ELF-1 (cell line): Measurements from ENCODE around the gene FHL1.
"Not testable (repeated sequence)": the region's sequence is repeated elsewhere in the genome, so short reads cannot be mapped to it uniquely, and the experiment has no call there.

Experiments
- DNase-seq: peaks from one replicate; pipeline ENCODE4 v3.0.0-alpha.2; 2016; ENCODE audit warnings: low read depth, low spot score

FHL1 gene

GRCh38 chrX:136209016-136209738 lies 61.8 kb downstream of the FHL1 start:
- DNase-seq, result peak; percentile 78

GRCh38 chrX:136209751-136210150 lies 62.4 kb downstream of the FHL1 start:
- DNase-seq, result no peak

GRCh38 chrX:136210243-136210642 lies 62.9 kb downstream of the FHL1 start:
- DNase-seq, result no peak

- no peak for DNase-seq
Measured at GRCh38 chrX:136210806-136211205, 63.5 kb downstream of the FHL1 start.

GRCh38 chrX:136211766-136212556 lies 64.6 kb downstream of the FHL1 start:
- peak; percentile 19 for DNase-seq

- no peak for DNase-seq
Measured at GRCh38 chrX:136212557-136213111, 65.3 kb downstream of the FHL1 start.

- DNase-seq, result peak; percentile 77
Measured at GRCh38 chrX:136214551-136214950, 67.2 kb downstream of the FHL1 start.

- DNase-seq, result no peak
Measured at GRCh38 chrX:136215559-136215958, 68.2 kb downstream of the FHL1 start.

GRCh38 chrX:136219893-136220292 lies 72.6 kb downstream of the FHL1 start:
- no peak for DNase-seq

GRCh38 chrX:136220540-136220939 lies 73.2 kb downstream of the FHL1 start:
- DNase-seq, result no peak

- no peak for DNase-seq
Measured at GRCh38 chrX:136220951-136221350, 73.6 kb downstream of the FHL1 start.

- no peak for DNase-seq
Measured at GRCh38 chrX:136221851-136222513, 74.6 kb downstream of the FHL1 start.

- no peak for DNase-seq
Measured at GRCh38 chrX:136227074-136227473, 79.7 kb downstream of the FHL1 start.

GRCh38 chrX:136227948-136228838 lies 80.9 kb downstream of the FHL1 start:
- DNase-seq, result no peak

GRCh38 chrX:136228839-136229207 lies 81.5 kb downstream of the FHL1 start:
- no peak for DNase-seq

GRCh38 chrX:136237074-136237473 lies 89.7 kb downstream of the FHL1 start:
- no peak for DNase-seq

- DNase-seq, result not testable (repeated sequence)
Measured at GRCh38 chrX:136237849-136238248, 90.5 kb downstream of the FHL1 start.

- no peak for DNase-seq
Measured at GRCh38 chrX:136246201-136246600, 98.9 kb downstream of the FHL1 start.

GRCh38 chrX:136250191-136251040 lies 103.1 kb downstream of the FHL1 start:
- peak; percentile 36 for DNase-seq
